Ishikawa (cell line): ENCODE results near the gene HOXB6.

Experiments
- CEBPB ChIP-seq: IDR thresholded peaks from 2 replicates; pipeline ENCODE4 v1.6.1; 2012
- CREB1 ChIP-seq: IDR thresholded peaks from 2 replicates; pipeline ENCODE4 v1.6.1; 2012; ENCODE audit warnings: low read depth
- EP300 ChIP-seq: IDR thresholded peaks from 2 replicates; pipeline ENCODE4 v1.6.1; 2012; ENCODE audit warnings: borderline replicate concordance
- MAX ChIP-seq: IDR thresholded peaks from 2 replicates; pipeline ENCODE4 v1.6.1; 2012
- RAD21 ChIP-seq: IDR thresholded peaks from 2 replicates; pipeline ENCODE4 v1.6.1; 2012; ENCODE audit warnings: low read depth
- TAF1 ChIP-seq: IDR thresholded peaks from 2 replicates; pipeline ENCODE4 v1.6.1; 2012; ENCODE audit warnings: low read depth, mild to moderate bottlenecking
- TEAD4 ChIP-seq: IDR thresholded peaks from 2 replicates; pipeline ENCODE4 v1.6.1; 2012
- YY1 ChIP-seq: IDR thresholded peaks from 2 replicates; pipeline ENCODE4 v1.6.1; 2012; ENCODE audit warnings: low read depth

GRCh38 chr17:48621410-48622392 is 16.9 kb upstream of the HOXB6 start:
- TF ChIP-seq TAF1 (no peak), RAD21 (no peak), MAX (no peak), EP300 (no peak), TEAD4 (no peak), YY1 (no peak), CREB1 (no peak), CEBPB (no peak)
